KOPT-K1 (cell line): ENCODE measurements around the gene SGCD.

ENCODE experiments used
- H3K27ac ChIP-seq: fragments of 200-600 bp; sonication (generic); 2 replicates; pipeline ENCODE4 v1.5.1; 2016; ENCODE audit warnings: antibody characterized with exemption, mild to moderate bottlenecking, low read depth, low read length; ENCODE audit not compliant: poor library complexity, severe bottlenecking
- H3K36me3 ChIP-seq: fragments of 200-600 bp; sonication (generic); 2 replicates; pipeline ENCODE4 v1.5.1; 2017; ENCODE audit warnings: antibody characterized with exemption, mild to moderate bottlenecking, low read length, moderate library complexity; ENCODE audit not compliant: insufficient read depth
- H3K9me3 ChIP-seq: fragments of 200-600 bp; sonication (generic); 2 replicates; pipeline ENCODE4 v1.5.1; 2017; ENCODE audit warnings: antibody characterized with exemption, low read length, mild to moderate bottlenecking; ENCODE audit not compliant: insufficient read depth, poor library complexity, severe bottlenecking

Gene SGCD

GRCh38 chr5:156444753-156445291, 117.9 kb downstream of the SGCD start:
- Histone ChIP-seq H3K9me3 (no peaks in the 10 kb centered on the region), H3K36me3 (no peaks in the 10 kb centered on the region), H3K27ac (no peak overlapping the region)

- no peak overlapping the region for H3K27ac ChIP-seq
- no peaks in the 10 kb centered on the region for H3K36me3 ChIP-seq
- H3K9me3 ChIP-seq = no peaks in the 10 kb centered on the region
These were observed 119.6 kb downstream of the SGCD start for GRCh38 chr5:156446526-156446925.

GRCh38 chr5:156450778-156451177, 123.8 kb downstream of the SGCD start:
- no peak overlapping the region for H3K27ac ChIP-seq
- no peaks in the 10 kb centered on the region for H3K36me3 ChIP-seq
- no peaks in the 10 kb centered on the region for H3K9me3 ChIP-seq

- H3K36me3 ChIP-seq = no peaks in the 10 kb centered on the region
- H3K9me3 ChIP-seq = no peaks in the 10 kb centered on the region
- no peak overlapping the region for H3K27ac ChIP-seq
These were observed 124.5 kb downstream of the SGCD start for GRCh38 chr5:156451505-156451904.

- no peaks in the 10 kb centered on the region for H3K36me3 ChIP-seq
These were observed 129.9 kb downstream of the SGCD start for GRCh38 chr5:156456857-156457256.

DNA sequence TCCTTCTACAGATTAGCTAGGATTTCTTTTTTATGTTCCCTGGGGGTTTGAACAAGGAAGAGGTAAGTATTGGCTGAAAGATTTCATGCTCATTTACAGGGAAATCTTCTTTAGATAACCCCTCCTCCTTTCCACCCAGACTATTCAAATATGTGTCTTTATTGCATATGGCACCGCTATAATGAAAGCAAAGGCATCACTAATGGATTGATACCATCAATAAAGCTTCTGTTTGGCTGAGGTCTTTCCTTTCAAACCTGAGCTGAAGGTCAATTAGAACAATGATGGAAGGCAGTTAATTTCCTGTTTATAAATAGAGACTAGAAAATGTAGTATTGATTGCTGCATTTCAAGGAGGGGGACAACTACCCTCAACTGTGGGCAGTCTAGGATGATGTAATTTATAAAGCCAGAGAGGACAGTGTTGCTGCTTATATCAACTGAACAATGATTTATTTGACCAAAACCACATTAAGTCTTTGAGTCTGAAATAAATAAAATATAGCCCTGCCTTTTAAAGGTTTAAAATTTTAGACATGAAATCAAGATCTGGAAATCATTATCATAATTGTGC, 132.9 kb downstream of the SGCD start:
- no peaks in the 10 kb centered on the region for H3K36me3 ChIP-seq
- no peak overlapping the region for H3K27ac ChIP-seq
- H3K9me3 ChIP-seq = no peaks in the 10 kb centered on the region

More at GRCh38 chr5:156456857-156457256, 129.9 kb downstream of the SGCD start:
- Histone ChIP-seq H3K9me3 (no peaks in the 10 kb centered on the region), H3K27ac (no peak overlapping the region)

DNA sequence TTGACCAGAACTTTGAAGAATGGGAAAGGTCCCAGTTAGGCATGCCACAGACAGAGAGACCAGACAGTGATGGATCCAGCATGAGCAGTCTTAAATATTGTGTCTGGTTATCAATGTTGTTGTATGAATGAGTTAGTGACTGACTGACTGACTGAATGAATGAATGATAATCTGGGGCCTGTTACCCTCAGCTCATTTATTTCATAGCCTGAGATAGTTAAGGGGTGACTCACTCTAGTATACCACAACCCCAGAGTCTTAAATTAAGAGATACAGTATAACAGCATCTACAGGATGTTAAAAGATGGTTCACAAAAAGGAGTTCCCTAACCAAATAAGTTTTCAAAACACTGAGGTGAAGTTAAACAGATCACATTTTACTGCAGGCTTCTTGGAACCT, 133.5 kb downstream of the SGCD start:
- no peak overlapping the region for H3K27ac ChIP-seq
- no peaks in the 10 kb centered on the region for H3K9me3 ChIP-seq
- H3K36me3 ChIP-seq = no peaks in the 10 kb centered on the region

DNA sequence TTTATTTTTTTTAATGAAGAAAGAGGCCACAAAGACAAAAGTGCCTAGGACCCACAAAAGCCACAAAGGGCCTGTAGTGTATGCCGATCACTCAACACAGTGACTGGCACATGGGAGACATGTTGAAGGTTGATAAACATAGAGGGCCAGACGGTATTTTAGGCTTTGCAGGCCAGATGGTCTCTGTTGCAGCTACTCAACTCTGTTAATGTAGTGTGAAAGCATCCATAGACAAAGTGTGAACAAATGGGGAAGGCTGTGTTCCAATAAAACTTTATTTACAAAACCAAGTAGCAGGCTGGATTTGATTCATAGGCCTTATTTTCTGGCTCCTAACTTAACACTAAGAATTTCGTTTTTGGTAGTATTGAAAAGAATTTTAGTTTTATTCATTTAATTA, 139.9 kb downstream of the SGCD start:
- Histone ChIP-seq H3K9me3 (no peaks in the 10 kb centered on the region), H3K27ac (no peak overlapping the region), H3K36me3 (no peaks in the 10 kb centered on the region)

DNA sequence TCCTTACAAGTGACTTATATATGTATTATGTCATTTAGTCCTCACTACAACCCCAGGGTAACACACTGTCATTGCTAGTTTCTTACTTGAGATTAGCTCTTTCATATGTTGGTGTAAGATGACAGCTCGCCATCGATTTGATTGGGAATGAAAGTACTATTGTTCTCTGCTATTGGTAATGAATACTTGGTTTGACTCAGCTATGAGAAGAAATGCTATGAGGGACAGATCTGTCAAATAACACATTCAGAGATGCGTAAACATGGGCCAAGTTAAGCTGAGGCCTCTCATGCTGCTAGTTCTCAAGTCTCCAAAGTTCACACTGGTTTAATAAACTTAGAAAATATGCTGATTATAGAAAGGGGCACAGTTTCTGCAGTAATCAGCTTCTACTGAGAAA, 142.7 kb downstream of the SGCD start:
- Histone ChIP-seq H3K27ac (no peak overlapping the region), H3K36me3 (no peaks in the 10 kb centered on the region), H3K9me3 (no peaks in the 10 kb centered on the region)

DNA sequence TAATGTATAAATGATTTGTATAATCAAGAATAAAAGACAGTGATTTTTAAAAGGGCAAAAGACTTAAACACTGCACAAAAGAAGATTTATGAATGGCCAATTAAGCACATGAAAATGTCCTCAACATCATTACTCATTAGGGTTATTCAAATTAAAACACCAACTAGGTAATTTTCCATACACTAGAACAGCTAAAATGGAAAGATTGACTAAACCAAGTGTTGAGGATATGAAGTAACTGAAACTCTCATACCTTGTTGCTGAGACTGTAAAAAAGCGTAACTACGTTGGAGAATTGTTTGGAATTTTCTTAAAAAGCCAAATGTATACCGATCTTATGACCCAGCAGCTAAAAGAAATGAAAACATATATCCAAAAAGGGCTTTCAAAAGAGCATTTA, 144.9 kb downstream of the SGCD start:
- no peaks in the 10 kb centered on the region for H3K36me3 ChIP-seq
- no peak overlapping the region for H3K27ac ChIP-seq
- H3K9me3 ChIP-seq = no peaks in the 10 kb centered on the region

DNA sequence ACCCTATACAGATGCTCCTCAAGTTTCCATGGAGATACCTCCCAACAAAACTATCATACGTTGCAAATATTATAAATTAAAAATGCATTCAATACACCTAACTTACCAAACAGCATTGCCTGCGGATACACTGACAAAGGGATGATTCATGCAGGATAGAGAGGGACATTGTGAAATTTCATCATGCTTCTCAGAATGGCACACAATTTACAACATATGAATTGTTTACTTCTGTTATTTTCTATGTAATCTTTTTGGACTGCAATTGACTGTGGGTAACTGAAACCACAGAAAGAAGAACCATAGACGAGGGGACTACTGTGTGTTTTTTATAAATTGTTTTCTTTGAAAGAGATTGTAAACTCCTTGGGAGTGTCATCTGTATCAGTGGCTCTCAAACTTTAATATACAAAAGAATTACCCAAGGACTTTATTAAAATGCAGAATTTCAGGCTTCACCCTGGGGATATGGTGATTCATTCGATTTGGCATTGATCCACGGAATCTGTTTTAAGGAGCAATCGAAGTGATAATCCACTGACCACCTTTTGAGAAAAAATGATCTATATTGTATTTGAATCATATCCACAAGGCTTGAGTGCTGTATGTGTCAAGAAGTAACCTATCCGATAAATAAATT, 146.4 kb downstream of the SGCD start:
- no peaks in the 10 kb centered on the region for H3K36me3 ChIP-seq
- H3K27ac ChIP-seq = no peak overlapping the region
- H3K9me3 ChIP-seq = no peaks in the 10 kb centered on the region

DNA sequence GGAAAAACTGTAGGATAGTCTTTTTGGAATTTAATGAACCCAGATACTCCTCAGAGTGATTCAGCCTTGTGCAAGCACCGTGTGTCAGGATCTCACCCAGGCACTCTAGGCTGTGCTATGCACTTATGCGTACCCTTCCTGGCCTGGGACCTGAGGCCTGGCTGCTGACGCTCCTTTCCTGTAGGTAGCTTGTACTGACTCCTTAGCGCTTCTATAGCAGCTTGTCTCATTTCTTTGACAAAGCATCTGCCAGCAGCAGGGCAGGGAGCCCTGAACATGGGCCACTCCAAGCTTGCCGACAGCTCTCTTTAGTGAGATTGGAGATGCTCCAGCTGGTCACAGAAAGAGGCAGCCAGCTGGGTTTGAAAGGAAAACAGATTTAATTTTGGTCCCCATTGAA, 147.3 kb downstream of the SGCD start:
- Histone ChIP-seq H3K27ac (no peak overlapping the region), H3K36me3 (no peaks in the 10 kb centered on the region), H3K9me3 (no peaks in the 10 kb centered on the region)

DNA sequence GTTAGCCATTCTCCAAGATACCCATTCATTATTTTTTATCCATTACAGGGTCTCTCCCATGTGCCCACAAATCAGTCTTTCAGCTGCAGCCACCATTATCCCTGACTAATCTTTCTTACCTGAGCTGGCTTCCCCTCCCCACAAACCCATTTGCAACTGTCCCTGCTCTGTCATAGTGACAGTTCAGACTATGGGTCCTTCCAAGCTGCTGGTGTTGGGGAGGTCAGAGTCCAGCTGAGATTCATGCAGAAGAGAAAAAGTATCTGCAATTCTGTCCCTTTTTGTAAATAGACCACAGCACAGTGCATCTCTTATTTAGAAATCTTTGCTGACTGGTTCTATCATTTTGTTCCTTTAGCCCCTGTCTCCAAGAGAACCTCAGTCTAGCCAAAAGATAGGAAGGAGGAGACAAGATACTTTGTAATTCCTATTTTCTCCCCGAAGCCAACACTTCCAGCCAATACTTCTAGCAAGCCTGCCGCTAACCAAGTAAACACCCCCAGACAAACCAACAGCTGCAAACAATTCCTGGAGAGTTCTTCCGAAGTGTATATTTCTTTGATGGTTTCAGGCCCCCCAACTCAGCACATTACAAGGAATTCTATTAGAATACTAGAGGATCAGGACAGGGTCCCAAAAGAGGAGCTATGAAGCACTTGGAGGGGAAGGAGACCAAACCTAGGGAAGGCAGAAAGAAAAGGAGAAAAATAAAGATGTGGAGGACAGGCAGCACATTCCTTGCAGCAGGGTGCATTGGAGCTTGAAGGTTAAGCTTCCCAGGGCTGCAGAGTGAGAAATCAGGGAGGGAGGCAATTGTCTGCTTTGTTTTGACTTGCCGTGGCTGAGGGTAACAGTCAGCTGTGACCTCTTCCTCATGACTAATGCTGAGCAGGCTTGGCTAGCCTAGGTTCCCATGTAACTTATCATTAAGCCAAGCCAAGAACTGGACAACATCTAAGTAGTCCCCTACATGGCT, 148.5 kb downstream of the SGCD start:
- Histone ChIP-seq H3K36me3 (no peaks in the 10 kb centered on the region), H3K27ac (no peak overlapping the region), H3K9me3 (no peaks in the 10 kb centered on the region)

- H3K27ac ChIP-seq = no peak overlapping the region
- no peaks in the 10 kb centered on the region for H3K36me3 ChIP-seq
- H3K9me3 ChIP-seq = no peaks in the 10 kb centered on the region
These were observed 149.2 kb downstream of the SGCD start for GRCh38 chr5:156476158-156476551.

DNA sequence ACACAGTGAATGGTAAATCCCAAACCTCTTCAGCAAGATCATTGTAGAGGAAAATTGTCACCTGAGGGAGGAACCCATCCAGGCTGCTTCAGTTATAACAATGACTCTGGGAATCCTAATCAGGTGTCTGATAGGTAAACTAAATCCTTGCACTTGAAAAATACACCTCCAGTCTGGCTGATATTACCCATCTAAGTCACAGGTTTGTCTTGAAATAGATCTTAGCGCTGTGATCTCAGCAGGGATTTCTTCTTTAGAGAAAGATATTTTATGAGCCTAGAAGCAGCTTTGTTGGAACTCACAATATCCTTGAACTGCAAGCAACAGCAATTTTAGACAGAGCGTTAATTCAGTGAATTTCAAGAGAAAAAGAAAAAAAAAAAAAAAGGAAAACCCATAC, 149.7 kb downstream of the SGCD start:
- no peaks in the 10 kb centered on the region for H3K36me3 ChIP-seq
- no peak overlapping the region for H3K27ac ChIP-seq
- no peaks in the 10 kb centered on the region for H3K9me3 ChIP-seq
